ENCODE data around the gene CTSF. TPM values are rescaled to one million over a fixed set of nuclear protein-coding genes. Genes with fewer than 3 reads are reported as not detected.
A peak's percentile ranks its signal among the peaks of the same experiment; 100 is the strongest.

CTSF gene
- total RNA-seq, 1 donor from 2014 or later: 31.2 TPM

DNA sequence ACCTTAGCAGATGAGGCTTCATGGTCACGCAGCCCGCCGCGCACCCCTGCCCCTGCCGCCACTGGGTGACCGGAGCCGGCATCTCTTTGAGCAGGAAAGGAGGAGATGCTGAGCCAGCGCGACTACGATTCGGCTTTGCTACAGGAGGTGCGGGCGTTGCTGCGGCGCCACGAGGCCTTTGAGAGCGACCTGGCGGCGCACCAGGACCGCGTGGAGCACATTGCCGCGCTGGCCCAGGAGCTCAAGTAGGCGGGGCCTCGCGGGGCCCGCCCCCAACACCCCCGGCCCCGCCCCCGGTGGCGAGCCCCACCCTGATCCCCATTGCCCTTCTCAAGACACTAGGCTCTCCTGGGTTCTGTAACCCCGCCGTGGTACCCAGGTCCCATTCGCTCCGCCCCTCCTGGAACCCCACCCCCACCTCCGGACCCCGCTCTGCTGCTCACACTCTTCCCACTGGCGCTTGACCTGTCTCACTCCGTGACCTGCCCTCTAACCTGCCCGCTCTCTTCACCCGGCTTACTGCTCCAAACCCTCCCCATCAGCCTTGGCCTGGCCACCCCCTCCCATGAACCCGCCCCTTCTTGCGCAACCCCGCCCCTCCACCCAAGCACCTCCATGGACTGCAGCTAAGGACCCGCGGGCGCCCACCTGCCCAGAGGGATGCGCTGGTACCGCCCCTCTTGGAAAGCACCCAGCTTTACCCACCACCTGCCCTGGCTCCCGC is 9.1 kb downstream of the CTSF start:
- Histone ChIP-seq H3K27me3 (ENCODE audit: low read depth) (no peaks in the 10 kb centered on the region), H3K9me3 (no peaks in the 10 kb centered on the region), H3K36me3 (no peaks in the 10 kb centered on the region), H3K4me3 (no peak overlapping the region), H3K27ac (no peak overlapping the region), H3K4me1 (peaks cover 9% of the 10 kb centered on the region)
- TF ChIP-seq, protein P1, sequence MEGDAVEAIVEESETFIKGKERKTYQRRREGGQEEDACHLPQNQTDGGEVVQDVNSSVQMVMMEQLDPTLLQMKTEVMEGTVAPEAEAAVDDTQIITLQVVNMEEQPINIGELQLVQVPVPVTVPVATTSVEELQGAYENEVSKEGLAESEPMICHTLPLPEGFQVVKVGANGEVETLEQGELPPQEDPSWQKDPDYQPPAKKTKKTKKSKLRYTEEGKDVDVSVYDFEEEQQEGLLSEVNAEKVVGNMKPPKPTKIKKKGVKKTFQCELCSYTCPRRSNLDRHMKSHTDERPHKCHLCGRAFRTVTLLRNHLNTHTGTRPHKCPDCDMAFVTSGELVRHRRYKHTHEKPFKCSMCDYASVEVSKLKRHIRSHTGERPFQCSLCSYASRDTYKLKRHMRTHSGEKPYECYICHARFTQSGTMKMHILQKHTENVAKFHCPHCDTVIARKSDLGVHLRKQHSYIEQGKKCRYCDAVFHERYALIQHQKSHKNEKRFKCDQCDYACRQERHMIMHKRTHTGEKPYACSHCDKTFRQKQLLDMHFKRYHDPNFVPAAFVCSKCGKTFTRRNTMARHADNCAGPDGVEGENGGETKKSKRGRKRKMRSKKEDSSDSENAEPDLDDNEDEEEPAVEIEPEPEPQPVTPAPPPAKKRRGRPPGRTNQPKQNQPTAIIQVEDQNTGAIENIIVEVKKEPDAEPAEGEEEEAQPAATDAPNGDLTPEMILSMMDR (IDR thresholded peaks at IDR 0.05): no peak
- intact Hi-C loops (cut with DNase I): no loop called here
- ATAC-seq: peak; percentile 43 to 59
- peak; percentile 63 for DNase-seq

GRCh38 chr11:66557733-66558326 is 10.6 kb downstream of the CTSF start:
- H3K4me3 ChIP-seq: no peak overlapping the region
- intact Hi-C loops (cut with DNase I): no loop called here
- peaks cover 9% of the 10 kb centered on the region for H3K4me1 ChIP-seq
- no peak overlapping the region for H3K27ac ChIP-seq
- TF ChIP-seq, protein P1 (IDR thresholded peaks at IDR 0.05): no peak
- no peaks in the 10 kb centered on the region for H3K27me3 ChIP-seq (ENCODE audit: low read depth)
- no peak for DNase-seq
- ATAC-seq: no peak
- H3K36me3 ChIP-seq: no peaks in the 10 kb centered on the region
- H3K9me3 ChIP-seq: no peaks in the 10 kb centered on the region

DNA sequence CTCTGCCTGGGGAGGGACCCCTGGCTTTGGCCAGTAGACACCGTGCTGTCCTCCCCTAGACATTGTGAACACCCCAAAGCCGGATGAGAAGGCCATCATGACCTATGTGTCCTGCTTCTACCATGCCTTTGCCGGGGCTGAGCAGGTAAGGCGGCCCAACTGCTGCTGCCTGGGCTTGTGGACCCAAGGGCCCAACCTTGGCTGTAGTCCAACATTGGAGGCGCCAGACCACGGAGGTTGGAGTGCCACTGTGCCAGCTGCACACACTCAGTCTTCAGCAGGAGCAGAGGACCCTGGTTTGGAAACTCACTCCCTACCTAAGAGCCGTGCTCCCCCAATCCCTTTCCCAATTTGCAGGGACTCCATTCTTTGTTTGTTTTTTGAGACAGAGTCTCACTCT is 12.3 kb downstream of the CTSF start:
- peaks cover 9% of the 10 kb centered on the region for H3K4me1 ChIP-seq
- H3K27ac ChIP-seq: no peak overlapping the region
- DNase-seq: no peak
- no peaks in the 10 kb centered on the region for H3K36me3 ChIP-seq
- H3K27me3 ChIP-seq (ENCODE audit: low read depth): no peaks in the 10 kb centered on the region
- H3K4me3 ChIP-seq: no peak overlapping the region
- no peaks in the 10 kb centered on the region for H3K9me3 ChIP-seq
- intact Hi-C loops (cut with DNase I): no loop called here
- no peak for ATAC-seq
- TF ChIP-seq, protein P1 (IDR thresholded peaks at IDR 0.05): no peak

DNA sequence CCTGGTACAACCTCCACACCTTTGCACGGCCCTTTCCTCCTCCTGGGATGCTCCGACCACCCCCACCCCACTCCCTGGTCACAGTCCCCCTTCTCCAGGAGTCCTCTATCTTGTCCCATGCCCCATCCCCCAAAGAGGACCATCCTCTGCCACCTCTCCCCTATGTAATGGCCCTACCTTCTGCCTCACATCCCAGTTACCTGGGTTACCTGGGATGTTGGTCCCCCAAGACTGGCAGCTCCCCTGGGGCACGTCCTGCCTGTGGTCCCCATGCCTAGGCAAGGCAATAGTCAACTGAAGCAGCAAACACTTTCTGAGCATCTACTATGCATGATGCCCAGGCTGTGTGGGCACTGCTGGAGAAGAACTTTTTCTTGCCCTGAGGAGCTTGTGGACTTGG is 13.0 kb downstream of the CTSF start:
- no peak overlapping the region for H3K27ac ChIP-seq
- intact Hi-C loops (cut with DNase I): no loop called here
- no peaks in the 10 kb centered on the region for H3K9me3 ChIP-seq
- H3K27me3 ChIP-seq (ENCODE audit: low read depth): no peaks in the 10 kb centered on the region
- H3K4me3 ChIP-seq: no peak overlapping the region
- no peaks in the 10 kb centered on the region for H3K36me3 ChIP-seq
- TF ChIP-seq, protein P1 (IDR thresholded peaks at IDR 0.05): no peak
- peaks cover 9% of the 10 kb centered on the region for H3K4me1 ChIP-seq
- DNase-seq: no peak
- ATAC-seq: no peak

- H3K27ac ChIP-seq: no peak overlapping the region
- H3K4me3 ChIP-seq: no peak overlapping the region
- intact Hi-C loops (cut with DNase I): no loop called here
- H3K36me3 ChIP-seq: no peaks in the 10 kb centered on the region
- H3K9me3 ChIP-seq: no peaks in the 10 kb centered on the region
- no peak for ATAC-seq
- no peak for DNase-seq
- TF ChIP-seq, protein P1 (IDR thresholded peaks at IDR 0.05): no peak
- no peaks in the 10 kb centered on the region for H3K27me3 ChIP-seq (ENCODE audit: low read depth)
- H3K4me1 ChIP-seq: peaks cover 9% of the 10 kb centered on the region
These were observed 13.8 kb downstream of the CTSF start for GRCh38 chr11:66554602-66555001.
